Measurements from ENCODE around the gene WSB2.

The WSB2 gene

DNA sequence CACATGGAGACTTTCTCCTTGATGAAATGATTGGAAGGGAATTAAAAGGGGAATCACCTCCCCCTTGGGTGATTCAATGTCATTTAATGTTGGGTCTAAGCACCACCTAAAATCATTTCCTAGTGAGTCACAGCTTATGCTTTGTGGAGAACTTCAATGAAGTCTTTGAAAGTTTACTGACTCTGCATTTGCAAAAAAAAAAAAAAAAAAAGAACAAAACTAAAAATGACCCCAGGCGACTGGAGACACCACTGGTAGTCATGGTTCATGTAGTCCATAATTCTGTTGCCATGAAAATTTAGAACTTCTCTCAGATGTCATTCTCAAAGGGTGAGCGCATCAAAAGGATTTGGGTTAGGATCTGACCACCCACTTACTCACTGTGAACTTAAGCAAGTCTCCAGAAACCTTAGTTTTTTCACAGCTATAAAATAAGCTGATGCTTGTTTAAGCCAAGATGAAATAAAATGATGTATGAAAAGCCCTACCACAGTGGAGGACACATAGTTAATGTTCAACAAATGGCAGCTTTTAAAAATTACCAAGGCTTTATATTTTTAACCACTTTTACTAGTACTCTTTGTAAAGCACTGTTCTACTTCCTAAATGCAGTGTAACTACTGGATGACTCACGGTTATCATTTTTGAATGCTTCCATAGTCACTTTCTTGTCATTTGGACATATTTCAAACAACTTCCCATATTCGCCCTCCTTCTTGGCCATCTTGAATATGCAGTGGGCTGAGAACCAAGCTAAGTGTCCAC is 74.1 kb downstream of the WSB2 start:
- H3K4me3 ChIP-seq, result no peak overlapping the region
- no peak for DNase-seq (ENCODE audit: low spot score)
- no peak overlapping the region for H3K27ac ChIP-seq
- TF ChIP-seq, protein P1, sequence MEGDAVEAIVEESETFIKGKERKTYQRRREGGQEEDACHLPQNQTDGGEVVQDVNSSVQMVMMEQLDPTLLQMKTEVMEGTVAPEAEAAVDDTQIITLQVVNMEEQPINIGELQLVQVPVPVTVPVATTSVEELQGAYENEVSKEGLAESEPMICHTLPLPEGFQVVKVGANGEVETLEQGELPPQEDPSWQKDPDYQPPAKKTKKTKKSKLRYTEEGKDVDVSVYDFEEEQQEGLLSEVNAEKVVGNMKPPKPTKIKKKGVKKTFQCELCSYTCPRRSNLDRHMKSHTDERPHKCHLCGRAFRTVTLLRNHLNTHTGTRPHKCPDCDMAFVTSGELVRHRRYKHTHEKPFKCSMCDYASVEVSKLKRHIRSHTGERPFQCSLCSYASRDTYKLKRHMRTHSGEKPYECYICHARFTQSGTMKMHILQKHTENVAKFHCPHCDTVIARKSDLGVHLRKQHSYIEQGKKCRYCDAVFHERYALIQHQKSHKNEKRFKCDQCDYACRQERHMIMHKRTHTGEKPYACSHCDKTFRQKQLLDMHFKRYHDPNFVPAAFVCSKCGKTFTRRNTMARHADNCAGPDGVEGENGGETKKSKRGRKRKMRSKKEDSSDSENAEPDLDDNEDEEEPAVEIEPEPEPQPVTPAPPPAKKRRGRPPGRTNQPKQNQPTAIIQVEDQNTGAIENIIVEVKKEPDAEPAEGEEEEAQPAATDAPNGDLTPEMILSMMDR (IDR thresholded peaks at IDR 0.05), result no peak

GRCh38 chr12:117985182-117985581 is 75.8 kb downstream of the WSB2 start:
- H3K4me3 ChIP-seq, result no peak overlapping the region
- H3K27ac ChIP-seq, result no peak overlapping the region
- no peak for DNase-seq (ENCODE audit: low spot score)
- TF ChIP-seq, protein P1 (IDR thresholded peaks at IDR 0.05), result no peak
